DMS114 treated with DMSO at 0.1 percent for 48 hours (cell line): ENCODE measurements around the gene NIPA2.

ENCODE experiments used
- DNase-seq: peaks from one replicate; lab custom pipeline; 2025; ENCODE audit not compliant: unreplicated experiment; lab: John Stamatoyannopoulos, UW

Gene NIPA2

GRCh38 chr15:22895465-22896190, 57.2 kb downstream of the NIPA2 start:
- DNase-seq = no peak

GRCh38 chr15:22902046-22902445, 63.6 kb downstream of the NIPA2 start:
- no peak for DNase-seq

- no peak for DNase-seq
Measured at GRCh38 chr15:22902578-22902977, 64.1 kb downstream of the NIPA2 start.

- DNase-seq = no peak
Measured at GRCh38 chr15:22902981-22903380, 64.5 kb downstream of the NIPA2 start.

- DNase-seq = no peak
Measured at GRCh38 chr15:22903427-22903826, 65.0 kb downstream of the NIPA2 start.

GRCh38 chr15:22903961-22904534, 65.6 kb downstream of the NIPA2 start:
- no peak for DNase-seq

GRCh38 chr15:22904736-22905135, 66.3 kb downstream of the NIPA2 start:
- DNase-seq = no peak

- no peak for DNase-seq
Measured at GRCh38 chr15:22907161-22907950, 68.9 kb downstream of the NIPA2 start.

GRCh38 chr15:22908830-22909229, 70.4 kb downstream of the NIPA2 start:
- DNase-seq = no peak

- DNase-seq = no peak
Measured at GRCh38 chr15:22911306-22911705, 72.8 kb downstream of the NIPA2 start.

GRCh38 chr15:22912256-22912655, 73.8 kb downstream of the NIPA2 start:
- no peak for DNase-seq

- no peak for DNase-seq
Measured at GRCh38 chr15:22913646-22914380, 75.3 kb downstream of the NIPA2 start.

- no peak for DNase-seq
Measured at GRCh38 chr15:22915866-22916515, 77.5 kb downstream of the NIPA2 start.

GRCh38 chr15:22916606-22917350, 78.3 kb downstream of the NIPA2 start:
- DNase-seq = no peak

GRCh38 chr15:22917556-22917955, 79.1 kb downstream of the NIPA2 start:
- DNase-seq = no peak
